Activated naive CD4-positive, alpha-beta T cell treated with anti-CD3 and anti-CD28 coated beads, Interleukin-2, amount 10 ng/mL, durations not matched to agents 7 days and 5 days (primary cell): ENCODE measurements around the gene RHOT2.
"Not testable (repeated sequence)": the region's sequence is repeated elsewhere in the genome, so short reads cannot be mapped to it uniquely, and the experiment has no call there.

Source experiments
- CTCF ChIA-PET: fragments of 350-600 bp; sonication (Branson Sonifier 250); formaldehyde crosslinking; loops from one replicate; lab custom pipeline; 2021; ENCODE audit warnings: antibody characterized with exemption; lab: Charles Lee
- DNase-seq: peaks from one replicate; pipeline ENCODE4 v3.0.0-alpha.2; 2020
- H3K27ac Mint-ChIP-seq: one replicate; pipeline ENCODE4 v1.8.0; 2021; ENCODE audit warnings: mild to moderate bottlenecking, moderate library complexity, mixed read lengths
- H3K27me3 Mint-ChIP-seq: one replicate; pipeline ENCODE4 v1.8.0; 2021; ENCODE audit warnings: mild to moderate bottlenecking, mixed read lengths
- H3K36me3 Mint-ChIP-seq: one replicate; pipeline ENCODE4 v1.8.0; 2021; ENCODE audit warnings: mixed read lengths
- H3K4me1 Mint-ChIP-seq: one replicate; pipeline ENCODE4 v1.8.0; 2021; ENCODE audit warnings: mixed read lengths
- H3K4me3 Mint-ChIP-seq: one replicate; pipeline ENCODE4 v1.8.0; 2021; ENCODE audit warnings: mild to moderate bottlenecking, moderate library complexity, mixed read lengths
- H3K9me3 Mint-ChIP-seq: one replicate; pipeline ENCODE4 v1.8.0; 2021; ENCODE audit warnings: mixed read lengths

The RHOT2 gene

DNA sequence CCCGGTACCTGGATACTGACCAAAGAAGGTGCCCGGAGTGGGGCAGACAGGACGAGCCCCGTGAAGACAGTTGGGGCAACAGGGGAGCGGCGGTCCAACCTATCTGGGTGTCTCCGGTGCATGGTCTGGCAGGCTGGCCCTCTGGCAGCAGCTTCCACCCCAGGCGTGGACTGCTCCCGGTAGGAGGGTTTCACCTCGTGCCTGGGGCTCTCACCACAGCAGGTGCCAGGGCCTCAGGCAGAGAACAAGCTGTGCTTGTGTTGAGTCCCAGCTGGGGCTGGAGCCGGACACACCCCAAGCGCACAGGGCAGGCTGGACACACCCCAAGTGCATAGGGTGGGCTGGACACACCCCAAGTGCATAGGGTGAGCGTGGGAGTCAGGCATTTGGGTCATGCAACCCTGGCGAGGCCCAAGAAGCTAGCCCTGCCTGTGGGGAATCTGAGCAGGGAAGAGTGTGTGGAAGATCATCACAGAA is 39.2 kb downstream of the RHOT2 start:
- Mint-ChIP-seq H3K27ac (peak overlapping the region; percentile 42), H3K4me1 (peaks cover 3% of the 10 kb centered on the region), H3K36me3 (no peaks in the 10 kb centered on the region), H3K9me3 (no peaks in the 10 kb centered on the region), H3K4me3 (no peak overlapping the region), H3K27me3 (peaks cover 92% of the 10 kb centered on the region)
- CTCF ChIA-PET: interaction anchor here (1.0 to 1.5 kb wide), 2 partner anchors 9 to 18 kb away, joined by 3 to 4 read pairs; no protein-coding TSS in a partner anchor
- DNase-seq: no peak

DNA sequence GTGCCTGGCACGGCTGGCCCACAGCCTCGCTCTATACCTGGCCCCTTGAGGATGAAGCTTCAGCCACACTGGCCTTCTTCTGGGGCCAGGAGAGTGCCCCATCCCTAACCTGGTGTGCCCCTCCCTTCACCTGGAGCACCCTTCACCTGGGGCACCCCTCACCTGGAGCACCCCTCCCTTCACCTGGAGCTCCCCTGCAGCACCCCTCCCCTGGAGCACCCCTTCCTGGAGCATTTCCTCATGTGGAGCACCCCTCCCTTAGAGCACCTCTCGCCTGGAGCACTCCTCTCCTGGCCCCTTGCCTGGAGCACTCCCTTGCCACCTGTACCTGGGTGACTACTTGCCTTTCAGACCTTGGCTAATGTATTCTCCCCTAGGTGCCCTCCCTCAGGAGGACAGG is 40.1 kb downstream of the RHOT2 start:
- DNase-seq: no peak
- Mint-ChIP-seq H3K4me1 (peaks cover 6% of the 10 kb centered on the region), H3K27me3 (peaks cover 88% of the 10 kb centered on the region), H3K4me3 (no peak overlapping the region), H3K9me3 (no peaks in the 10 kb centered on the region), H3K27ac (no peak overlapping the region), H3K36me3 (no peaks in the 10 kb centered on the region)
- CTCF ChIA-PET: interaction anchor here (1.1 to 1.5 kb wide), 3 partner anchors 12 to 77 kb away, joined by 3 read pairs; no protein-coding TSS in a partner anchor

DNA sequence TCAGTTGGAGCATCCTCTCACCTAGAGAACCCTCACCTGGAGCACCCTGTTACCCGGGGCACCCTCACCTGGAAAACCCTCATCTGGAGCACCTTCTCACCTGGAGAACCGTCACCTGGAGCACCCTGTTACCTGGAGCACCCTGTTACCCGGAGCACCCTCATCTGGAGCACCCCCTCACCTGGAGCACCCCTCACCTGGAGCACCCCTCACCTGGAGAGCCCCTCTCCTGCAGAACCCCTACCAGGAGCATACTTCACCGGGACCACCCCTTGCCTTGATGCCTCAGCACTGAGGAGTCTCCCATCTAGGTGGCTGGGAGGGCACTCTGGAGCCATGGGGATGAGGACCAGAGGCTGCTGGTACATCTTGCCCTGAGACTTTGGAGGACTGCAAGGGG is 41.0 kb downstream of the RHOT2 start:
- no peak overlapping the region for H3K27ac Mint-ChIP-seq
- no peaks in the 10 kb centered on the region for H3K9me3 Mint-ChIP-seq
- H3K4me3 Mint-ChIP-seq: no peak overlapping the region
- no peak for DNase-seq
- CTCF ChIA-PET: interaction anchor here (1.1 to 6.7 kb wide), 3 partner anchors 11 to 76 kb away, joined by 3 to 94 read pairs (median 3); no protein-coding TSS in a partner anchor
- H3K27me3 Mint-ChIP-seq: peaks cover 88% of the 10 kb centered on the region
- no peaks in the 10 kb centered on the region for H3K36me3 Mint-ChIP-seq
- peaks cover 8% of the 10 kb centered on the region for H3K4me1 Mint-ChIP-seq

DNA sequence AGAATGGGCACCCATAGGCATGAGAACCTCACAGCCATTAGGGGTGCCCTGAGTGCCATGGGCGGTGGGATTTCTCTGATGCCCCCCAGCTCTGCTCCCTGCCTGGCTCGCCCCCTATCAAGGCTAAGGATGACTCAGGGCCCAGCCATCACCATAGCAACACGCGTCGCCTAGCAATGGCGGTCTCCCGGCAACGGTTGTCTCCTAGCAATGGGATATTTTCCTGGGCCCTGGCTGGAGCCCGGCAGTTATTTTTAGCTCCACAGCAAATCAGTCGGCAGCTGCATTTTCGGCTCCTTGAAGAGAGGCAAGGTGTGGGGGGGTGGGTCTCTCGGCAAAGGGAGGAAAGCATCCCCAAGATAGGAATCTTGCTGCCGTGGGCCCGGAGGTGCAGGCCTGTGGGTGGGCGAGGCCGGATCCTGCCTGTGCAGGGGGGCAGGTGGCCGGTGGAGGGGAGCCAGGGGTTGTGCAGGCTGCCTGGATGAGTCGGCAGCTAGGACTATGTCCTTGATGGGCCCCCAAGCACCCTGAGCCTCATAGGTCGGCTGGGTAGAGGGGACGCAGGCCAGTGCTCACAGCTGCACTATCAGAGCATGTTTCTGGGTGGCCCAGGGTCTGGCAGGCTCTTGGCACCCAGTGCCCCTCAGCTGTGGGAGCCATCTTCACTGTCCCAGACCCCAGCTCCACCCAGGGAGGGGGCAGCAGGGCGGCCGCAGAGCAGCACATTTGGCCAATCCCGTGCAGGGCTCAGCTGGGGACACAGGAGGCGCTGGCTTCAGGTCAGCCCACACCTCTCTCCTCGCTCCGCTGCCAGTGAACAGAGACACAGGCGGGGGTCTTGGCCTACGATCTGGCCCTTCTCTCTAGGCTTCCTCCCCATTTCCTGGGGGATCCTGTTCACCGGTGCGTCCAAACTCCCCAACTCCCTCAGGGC is 41.9 kb downstream of the RHOT2 start:
- Mint-ChIP-seq H3K4me1 (peaks cover 10% of the 10 kb centered on the region), H3K36me3 (no peaks in the 10 kb centered on the region), H3K27me3 (peaks cover 88% of the 10 kb centered on the region), H3K27ac (no peak overlapping the region), H3K9me3 (no peaks in the 10 kb centered on the region), H3K4me3 (no peak overlapping the region)
- no peak for DNase-seq
- CTCF ChIA-PET: interaction anchor here (0.8 to 6.7 kb wide), 3 partner anchors 10 to 75 kb away, joined by 3 to 94 read pairs (median 6); partner anchors contain the start of gene ANTKMT

DNA sequence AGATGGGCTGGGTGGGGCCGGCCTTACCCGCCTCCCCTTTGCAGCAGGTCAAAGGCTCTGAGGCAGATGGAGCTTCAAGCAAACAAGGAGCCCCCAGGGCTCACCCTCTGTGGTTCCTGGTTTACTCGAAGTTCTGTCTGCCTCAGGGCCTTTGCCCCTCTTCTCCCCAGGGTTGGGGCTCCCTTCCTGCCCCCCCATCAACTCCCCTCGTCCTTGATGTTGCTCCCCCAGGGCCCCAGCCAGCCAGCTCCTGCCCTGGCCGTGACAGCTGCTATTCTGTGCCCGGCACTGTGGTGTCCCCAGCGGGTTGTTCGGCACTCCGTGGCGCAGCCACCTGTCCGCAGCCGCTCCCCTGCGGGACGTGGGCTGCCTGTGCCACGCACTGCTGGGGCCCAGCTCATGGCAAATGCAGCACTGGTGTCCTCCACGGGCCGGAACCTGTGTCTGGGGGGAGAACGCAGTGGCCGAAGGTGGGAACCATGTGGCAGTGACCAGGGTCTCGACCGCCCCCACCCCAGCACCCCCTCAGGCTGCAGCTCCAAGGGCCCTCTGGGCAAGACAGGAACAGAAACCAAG is 42.7 kb downstream of the RHOT2 start:
- Mint-ChIP-seq H3K27ac (no peak overlapping the region), H3K4me1 (peaks cover 10% of the 10 kb centered on the region), H3K27me3 (peaks cover 86% of the 10 kb centered on the region), H3K4me3 (no peak overlapping the region), H3K9me3 (no peaks in the 10 kb centered on the region), H3K36me3 (no peaks in the 10 kb centered on the region)
- no peak for DNase-seq
- CTCF ChIA-PET: interaction anchor here (0.8 to 6.7 kb wide), 3 partner anchors 10 to 74 kb away, joined by 3 to 94 read pairs (median 6); partner anchors contain the start of gene ANTKMT

DNA sequence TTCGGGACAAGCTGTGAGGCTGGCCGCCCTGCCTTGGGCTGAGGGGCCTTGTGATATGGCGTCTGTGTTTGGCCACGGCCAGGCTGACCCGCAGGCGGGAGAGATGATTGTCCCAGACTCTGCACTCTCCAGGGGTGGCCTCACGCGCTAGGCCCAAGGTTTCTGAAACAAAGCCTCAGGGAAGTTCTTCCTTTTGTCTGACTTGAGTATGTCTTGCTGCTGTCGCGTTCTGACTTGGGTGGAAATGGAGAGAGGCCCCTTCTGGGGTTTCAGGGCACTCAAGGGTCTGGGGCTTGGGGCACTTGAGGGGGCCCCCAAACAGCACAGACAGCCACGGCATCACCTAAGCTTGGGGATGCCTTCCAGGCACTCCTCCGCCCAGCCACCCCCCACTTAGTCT is 43.2 kb downstream of the RHOT2 start:
- no peaks in the 10 kb centered on the region for H3K36me3 Mint-ChIP-seq
- peaks cover 12% of the 10 kb centered on the region for H3K4me1 Mint-ChIP-seq
- DNase-seq: no peak
- H3K27ac Mint-ChIP-seq: no peak overlapping the region
- H3K9me3 Mint-ChIP-seq: no peaks in the 10 kb centered on the region
- CTCF ChIA-PET: interaction anchor here (1.5 to 6.7 kb wide), 2 partner anchors 70 to 74 kb away, joined by 3 to 94 read pairs; no protein-coding TSS in a partner anchor
- H3K4me3 Mint-ChIP-seq: no peak overlapping the region
- H3K27me3 Mint-ChIP-seq: peaks cover 89% of the 10 kb centered on the region

DNA sequence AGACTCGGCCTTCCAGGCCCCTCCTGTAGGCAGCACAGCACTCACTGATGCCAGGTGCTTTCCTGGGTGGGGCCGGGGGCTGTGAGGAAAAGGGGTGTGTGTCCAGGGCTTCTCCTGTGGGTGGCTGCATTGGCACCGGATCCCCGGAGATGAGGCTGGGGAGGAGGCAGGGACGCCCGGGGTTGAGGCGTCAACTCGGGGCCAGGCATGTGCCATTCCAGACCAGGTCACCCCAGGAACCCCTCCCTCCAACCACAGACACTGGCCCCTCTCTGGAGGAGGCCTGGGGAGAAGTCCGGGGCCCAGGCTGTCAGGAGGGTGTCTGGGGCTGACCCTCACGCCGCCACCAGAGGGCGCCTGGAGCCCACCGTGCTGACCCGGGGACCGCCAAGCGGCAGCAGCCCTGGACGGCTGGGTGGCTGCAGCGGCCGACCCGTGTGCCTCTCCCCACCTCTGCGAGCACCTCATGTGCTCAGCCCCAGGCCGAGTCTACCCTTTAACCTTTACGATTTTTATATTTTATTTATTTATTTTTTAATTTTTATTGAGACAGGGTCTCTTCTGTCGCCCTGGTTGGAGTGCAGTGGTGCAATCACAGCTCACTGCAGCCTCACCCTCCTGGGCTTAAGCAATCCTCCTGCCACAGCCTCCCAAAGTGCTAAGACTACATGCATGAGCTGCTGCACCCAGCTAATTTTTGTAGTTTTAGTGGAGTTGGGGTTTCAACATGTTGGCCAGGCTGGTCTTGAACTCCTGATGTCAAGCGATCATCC is 43.8 kb downstream of the RHOT2 start:
- DNase-seq: peak; percentile 84
- Mint-ChIP-seq H3K36me3 (no peaks in the 10 kb centered on the region), H3K4me3 (no peak overlapping the region), H3K4me1 (peaks cover 12% of the 10 kb centered on the region), H3K9me3 (no peaks in the 10 kb centered on the region), H3K27ac (no peak overlapping the region), H3K27me3 (peaks cover 89% of the 10 kb centered on the region)
- CTCF ChIA-PET: interaction anchor here (0.6 to 6.7 kb wide), 17 partner anchors 8 to 391 kb away, joined by 3 to 94 read pairs (median 7); partner anchors contain the start of genes ANTKMT, CCDC78, CIAO3 and HAGHL

DNA sequence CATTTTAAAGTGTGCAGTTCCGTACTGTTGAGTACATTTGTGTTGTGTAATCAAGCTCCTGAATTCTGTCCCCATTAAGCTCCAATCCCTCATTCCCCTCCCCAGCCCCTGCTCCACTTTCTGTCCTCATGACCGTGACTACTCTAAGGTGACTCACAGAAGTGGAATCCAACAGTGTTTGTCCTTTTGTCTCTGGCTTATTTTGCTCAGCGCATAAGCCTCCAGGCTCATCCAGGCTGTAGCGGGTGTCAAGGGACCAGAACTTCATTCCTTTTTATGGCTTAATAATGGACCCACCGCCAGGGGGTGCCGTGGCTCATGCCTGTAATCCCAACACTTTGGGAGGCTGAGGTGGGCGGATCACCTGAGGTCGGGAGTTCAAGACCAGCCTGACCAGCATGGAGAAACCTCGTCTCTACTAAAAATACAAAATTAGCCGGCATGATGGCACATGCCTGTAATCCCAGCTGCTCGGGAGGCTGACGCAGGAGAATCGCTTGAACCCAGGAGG is 44.9 kb downstream of the RHOT2 start:
- H3K4me1 Mint-ChIP-seq: peaks cover 12% of the 10 kb centered on the region
- peaks cover 89% of the 10 kb centered on the region for H3K27me3 Mint-ChIP-seq
- H3K9me3 Mint-ChIP-seq, H3K36me3 Mint-ChIP-seq, H3K4me3 Mint-ChIP-seq, H3K27ac Mint-ChIP-seq: not testable (repeated sequence)
- CTCF ChIA-PET: interaction anchor here (0.7 to 6.7 kb wide), 17 partner anchors 8 to 390 kb away, joined by 3 to 94 read pairs (median 7); partner anchors contain the start of genes ANTKMT, CCDC78, CIAO3 and HAGHL
- DNase-seq: peak; percentile 69

DNA sequence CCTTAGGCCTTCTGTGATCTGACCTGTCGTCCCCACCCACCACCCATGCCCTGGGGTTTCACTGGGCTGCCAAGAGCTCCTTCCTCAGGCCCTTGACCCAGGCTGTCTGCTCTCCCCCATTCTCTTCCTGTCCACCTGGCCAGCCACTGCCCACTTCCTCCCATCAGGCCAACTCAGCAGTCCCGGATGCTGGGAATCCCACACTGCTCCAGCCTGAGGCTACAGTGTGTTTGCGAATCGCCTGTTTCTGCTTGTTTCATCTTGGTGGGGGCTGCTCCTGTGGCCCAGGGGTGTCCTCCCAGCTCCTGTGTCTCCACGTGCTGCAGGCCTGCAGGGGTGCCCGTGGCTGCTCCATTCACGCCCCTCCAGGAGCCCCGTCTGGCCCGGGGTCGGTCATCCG is 46.1 kb downstream of the RHOT2 start:
- peaks cover 89% of the 10 kb centered on the region for H3K27me3 Mint-ChIP-seq
- H3K4me1 Mint-ChIP-seq: peaks cover 12% of the 10 kb centered on the region
- no peak for DNase-seq
- no peaks in the 10 kb centered on the region for H3K9me3 Mint-ChIP-seq
- no peak overlapping the region for H3K27ac Mint-ChIP-seq
- no peak overlapping the region for H3K4me3 Mint-ChIP-seq
- H3K36me3 Mint-ChIP-seq: no peaks in the 10 kb centered on the region
- CTCF ChIA-PET: interaction anchor here (1.0 to 6.7 kb wide), 7 partner anchors 12 to 71 kb away, joined by 3 to 94 read pairs (median 10); partner anchors contain the start of gene CIAO3

DNA sequence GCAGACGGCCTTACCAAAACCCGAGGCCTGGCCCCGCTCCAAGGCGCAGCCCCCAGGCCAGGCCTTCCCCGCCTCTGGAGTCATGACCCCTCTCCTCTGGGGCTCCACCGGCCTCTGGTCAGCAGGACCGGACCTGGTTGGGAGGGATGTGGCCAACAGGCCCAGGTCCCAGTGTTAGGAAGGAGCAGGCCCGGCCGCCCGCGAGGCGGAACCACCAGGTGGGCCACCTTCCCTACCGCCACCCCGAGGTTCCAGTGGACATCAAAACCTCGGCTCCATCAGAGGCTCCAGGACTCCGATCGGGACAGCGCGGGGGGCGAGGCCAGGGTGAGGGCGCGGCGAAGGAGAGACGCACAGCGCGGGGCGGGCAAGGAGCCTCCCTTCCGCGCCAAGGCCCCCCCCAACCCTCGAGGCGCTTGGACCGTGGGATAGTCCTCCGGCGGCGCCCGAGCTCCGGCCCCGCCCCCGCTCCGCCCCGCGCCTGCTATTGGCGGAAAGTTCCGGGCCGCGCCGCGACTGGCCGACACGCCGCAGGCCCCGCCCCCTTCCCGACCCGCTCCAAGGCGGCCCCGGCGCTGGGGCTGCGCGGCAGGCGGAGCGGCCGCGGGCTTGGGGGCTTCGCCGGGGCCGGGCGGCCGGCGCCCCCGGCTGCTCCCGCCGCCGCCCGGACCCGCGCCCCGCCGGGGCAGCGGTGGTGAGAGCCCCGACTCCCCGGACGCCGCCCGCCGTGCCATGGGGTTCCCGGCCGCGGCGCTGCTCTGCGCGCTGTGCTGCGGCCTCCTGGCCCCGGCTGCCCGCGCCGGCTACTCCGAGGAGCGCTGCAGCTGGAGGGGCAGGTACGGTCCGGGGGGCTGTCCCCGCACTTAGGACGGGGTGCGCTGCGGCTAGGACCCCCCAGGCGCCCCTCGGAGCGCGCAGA is 46.9 kb downstream of the RHOT2 start, which contains the start of gene METRN:
Gene METRN, plus strand, starts transcription at position 561 of the 919 bp plus-strand sequence. Its CDS starts 172 bp downstream, at position 733.
- DNase-seq: peak; percentile 93
- Mint-ChIP-seq H3K4me3 (peak within 1 kb of the TSS; percentile 61), H3K27ac (no peak within 1 kb of the TSS), H3K27me3 (peaks cover 87% of the 10 kb centered on the region), H3K36me3 (no peaks in the 10 kb centered on the region), H3K4me1 (peaks cover 19% of the 10 kb centered on the region), H3K9me3 (no peaks in the 10 kb centered on the region)
- CTCF ChIA-PET: interaction anchor here (1.0 to 6.7 kb wide), 5 partner anchors 11 to 70 kb away, joined by 3 to 94 read pairs (median 4); partner anchors contain the start of gene CCDC78

DNA sequence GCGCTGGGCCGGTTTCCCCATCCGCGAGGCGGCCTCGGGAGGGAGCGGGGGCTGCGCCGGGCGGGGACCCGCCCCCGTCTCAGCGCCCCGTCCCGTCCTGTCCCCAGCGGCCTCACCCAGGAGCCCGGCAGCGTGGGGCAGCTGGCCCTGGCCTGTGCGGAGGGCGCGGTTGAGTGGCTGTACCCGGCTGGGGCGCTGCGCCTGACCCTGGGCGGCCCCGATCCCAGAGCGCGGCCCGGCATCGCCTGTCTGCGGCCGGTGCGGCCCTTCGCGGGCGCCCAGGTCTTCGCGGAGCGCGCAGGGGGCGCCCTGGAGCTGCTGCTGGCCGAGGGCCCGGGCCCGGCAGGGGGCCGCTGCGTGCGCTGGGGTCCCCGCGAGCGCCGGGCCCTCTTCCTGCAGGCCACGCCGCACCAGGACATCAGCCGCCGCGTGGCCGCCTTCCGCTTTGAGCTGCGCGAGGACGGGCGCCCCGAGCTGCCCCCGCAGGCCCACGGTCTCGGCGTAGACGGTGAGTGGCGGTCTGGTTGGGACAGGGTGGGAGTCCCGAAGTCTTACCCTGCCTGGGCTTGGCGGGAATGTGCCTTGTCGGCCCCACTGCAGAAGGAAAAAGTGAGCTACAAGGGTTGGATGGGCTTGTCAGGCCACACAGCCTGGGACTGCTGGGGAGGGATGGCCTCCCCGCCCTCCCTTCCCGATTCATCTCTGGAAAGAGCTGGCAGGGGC is 47.7 kb downstream of the RHOT2 start:
- no peaks in the 10 kb centered on the region for H3K9me3 Mint-ChIP-seq
- H3K4me3 Mint-ChIP-seq: peak overlapping the region; percentile 61
- peaks cover 87% of the 10 kb centered on the region for H3K27me3 Mint-ChIP-seq
- DNase-seq: peak; percentile 40
- H3K27ac Mint-ChIP-seq: no peak overlapping the region
- no peaks in the 10 kb centered on the region for H3K36me3 Mint-ChIP-seq
- CTCF ChIA-PET: interaction anchor here (0.9 to 6.7 kb wide), 7 partner anchors 9 to 69 kb away, joined by 3 to 94 read pairs (median 4); partner anchors contain the start of gene CCDC78
- peaks cover 27% of the 10 kb centered on the region for H3K4me1 Mint-ChIP-seq

DNA sequence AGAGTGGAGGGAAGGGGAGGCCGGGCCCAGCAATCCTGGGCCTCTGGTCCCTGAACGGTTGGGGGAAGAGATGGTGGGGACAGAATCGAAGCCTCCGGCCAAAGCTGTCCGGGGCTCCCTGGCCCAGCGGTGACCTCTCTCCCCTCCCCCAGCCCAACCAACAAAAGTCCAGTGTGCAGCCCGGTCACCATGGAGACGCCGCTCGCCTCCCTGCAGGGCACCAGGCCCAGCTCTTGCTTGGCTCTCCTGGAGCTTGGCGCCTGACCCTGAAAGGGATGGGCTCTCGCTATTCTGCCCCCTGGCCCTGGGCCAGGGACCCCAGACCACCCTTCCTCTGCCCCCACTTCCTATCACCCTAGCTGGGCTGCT is 48.3 kb downstream of the RHOT2 start:
- Mint-ChIP-seq H3K36me3 (no peaks in the 10 kb centered on the region), H3K4me1 (peaks cover 27% of the 10 kb centered on the region), H3K27ac (no peak overlapping the region), H3K4me3 (peak overlapping the region; percentile 61), H3K27me3 (peaks cover 82% of the 10 kb centered on the region), H3K9me3 (no peaks in the 10 kb centered on the region)
- DNase-seq: no peak
- CTCF ChIA-PET: interaction anchor here (0.9 to 1.7 kb wide), 4 partner anchors 9 to 23 kb away, joined by 3 to 6 read pairs (median 4); partner anchors contain the start of gene CCDC78
